DMS153 (cell line): Measurements from ENCODE around the gene VRK3.

ENCODE experiments used
- DNase-seq: peaks from one replicate; lab custom pipeline; 2025; lab: John Stamatoyannopoulos, UW

Gene VRK3

GRCh38 chr19:49929611-49930482 lies 95.3 kb downstream of the VRK3 start:
- peak; percentile 91 for DNase-seq

GRCh38 chr19:49929121-49929610 lies 96.0 kb downstream of the VRK3 start, which contains the start of the genes ATF5 and NUP62:
Gene ATF5, plus strand, starts transcription at chr19:49929205. Its CDS starts 1,646 bp downstream, at chr19:49930851.
Gene NUP62, minus strand, starts transcription at chr19:49929504. Its CDS starts 19,697 bp downstream, at chr19:49909807.
- peak; percentile 80 for DNase-seq

- no peak for DNase-seq
Observed at GRCh38 chr19:49927526-49928264, 97.5 kb downstream of the VRK3 start.

GRCh38 chr19:49926515-49926914 lies 98.7 kb downstream of the VRK3 start:
- DNase-seq: no peak
